ENCODE data around the gene FAM13C.

The FAM13C gene

GRCh38 chr10:59317066-59317465 lies 45.3 kb downstream of the FAM13C start:
- DNase-seq (ENCODE audit: low read depth in 2 of 2) = no peak

- DNase-seq (ENCODE audit: low read depth in 2 of 2) = no peak
Observed at GRCh38 chr10:59315465-59315864, 46.9 kb downstream of the FAM13C start.

GRCh38 chr10:59314268-59314667 lies 48.1 kb downstream of the FAM13C start:
- no peak for DNase-seq (ENCODE audit: low read depth in 2 of 2)

GRCh38 chr10:59312247-59312646 lies 50.1 kb downstream of the FAM13C start:
- DNase-seq (ENCODE audit: low read depth in 2 of 2) = no peak

- DNase-seq (ENCODE audit: low read depth in 2 of 2) = no peak
Observed at GRCh38 chr10:59311025-59311424, 51.3 kb downstream of the FAM13C start.

GRCh38 chr10:59310324-59310914 lies 51.9 kb downstream of the FAM13C start:
- DNase-seq (ENCODE audit: low read depth in 2 of 2) = no peak

GRCh38 chr10:59304521-59305097 lies 57.7 kb downstream of the FAM13C start:
- no peak for DNase-seq (ENCODE audit: low read depth in 2 of 2)

GRCh38 chr10:59303018-59303417 lies 59.3 kb downstream of the FAM13C start:
- DNase-seq (ENCODE audit: low read depth in 2 of 2) = no peak

GRCh38 chr10:59302381-59302780 lies 60.0 kb downstream of the FAM13C start:
- DNase-seq (ENCODE audit: low read depth in 2 of 2) = no peak

- no peak for DNase-seq (ENCODE audit: low read depth in 2 of 2)
Observed at GRCh38 chr10:59301067-59301754, 61.1 kb downstream of the FAM13C start.

- no peak for DNase-seq (ENCODE audit: low read depth in 2 of 2)
Observed at GRCh38 chr10:59300386-59300785, 62.0 kb downstream of the FAM13C start.

- DNase-seq (ENCODE audit: low read depth in 2 of 2) = no peak
Observed at GRCh38 chr10:59299933-59300332, 62.4 kb downstream of the FAM13C start.

GRCh38 chr10:59290448-59290847 lies 71.9 kb downstream of the FAM13C start:
- DNase-seq (ENCODE audit: low read depth in 2 of 2) = no peak

- DNase-seq (ENCODE audit: low read depth in 2 of 2) = no peak
Observed at GRCh38 chr10:59289853-59290252, 72.5 kb downstream of the FAM13C start.

- DNase-seq (ENCODE audit: low read depth in 2 of 2) = no peak
Observed at GRCh38 chr10:59287587-59288255, 74.6 kb downstream of the FAM13C start.

GRCh38 chr10:59285848-59286247 lies 76.5 kb downstream of the FAM13C start:
- no peak for DNase-seq (ENCODE audit: low read depth in 2 of 2)

GRCh38 chr10:59285073-59285472 lies 77.3 kb downstream of the FAM13C start:
- no peak for DNase-seq (ENCODE audit: low read depth in 2 of 2)

GRCh38 chr10:59284118-59284975 lies 78.0 kb downstream of the FAM13C start:
- no peak for DNase-seq (ENCODE audit: low read depth in 2 of 2)

- DNase-seq (ENCODE audit: low read depth in 2 of 2) = no peak
Observed at GRCh38 chr10:59283456-59284091, 78.8 kb downstream of the FAM13C start.

- DNase-seq (ENCODE audit: low read depth in 2 of 2) = no peak
Observed at GRCh38 chr10:59281861-59282260, 80.5 kb downstream of the FAM13C start.

GRCh38 chr10:59279991-59280505 lies 82.3 kb downstream of the FAM13C start:
- DNase-seq (ENCODE audit: low read depth in 2 of 2) = no peak
